ENCODE data around the gene C16orf86.
"Not testable (repeated sequence)": the region's sequence is repeated elsewhere in the genome, so short reads cannot be mapped to it uniquely, and the experiment has no call there.

Gene C16orf86

GRCh38 chr16:67678354-67679023 lies 11.9 kb downstream of the C16orf86 start:
- no peak for TF ChIP-seq CTCF (IDR thresholded peaks at IDR 0.05; ENCODE audit: control extremely low read depth, extremely low read depth, low read depth, missing control alignments)
- POLR2A ChIA-PET = interaction anchor here (0.7 kb wide), 1 partner anchor 94 kb away, joined by 6 read pairs; no protein-coding TSS in a partner anchor
- CTCF ChIA-PET = interaction anchor here (1.0 to 1.6 kb wide), 4 partner anchors 9 to 157 kb away, joined by 3 to 6 read pairs (median 4); no protein-coding TSS in a partner anchor
- DNase-seq (ENCODE audit: extremely low spot score) = no peak

- DNase-seq (ENCODE audit: extremely low spot score) = no peak
- POLR2A ChIA-PET = no interaction called here
- no peak for TF ChIP-seq CTCF (IDR thresholded peaks at IDR 0.05; ENCODE audit: control extremely low read depth, extremely low read depth, low read depth, missing control alignments)
- CTCF ChIA-PET = interaction anchor here (1.0 to 7.0 kb wide), 4 partner anchors 10 to 249 kb away, joined by 3 to 72 read pairs (median 4); no protein-coding TSS in a partner anchor
Observed at GRCh38 chr16:67679935-67680897, 13.6 kb downstream of the C16orf86 start.

- no peak for DNase-seq (ENCODE audit: extremely low spot score)
- CTCF ChIA-PET = interaction anchor here (1.0 to 7.0 kb wide), 3 partner anchors 13 to 163 kb away, joined by 3 to 72 read pairs (median 5); no protein-coding TSS in a partner anchor
- no peak for TF ChIP-seq CTCF (IDR thresholded peaks at IDR 0.05; ENCODE audit: control extremely low read depth, extremely low read depth, low read depth, missing control alignments)
- POLR2A ChIA-PET = no interaction called here
Observed at GRCh38 chr16:67683767-67684166, 17.2 kb downstream of the C16orf86 start.

GRCh38 chr16:67685388-67686112 lies 18.9 kb downstream of the C16orf86 start:
- CTCF ChIA-PET = interaction anchor here (0.9 to 7.0 kb wide), 5 partner anchors 9 to 250 kb away, joined by 3 to 72 read pairs (median 3); no protein-coding TSS in a partner anchor

GRCh38 chr16:67693517-67694285 lies 27.1 kb downstream of the C16orf86 start:
- DNase-seq (ENCODE audit: extremely low spot score); CTCF ChIA-PET; POLR2A ChIA-PET: not testable (repeated sequence)

More at GRCh38 chr16:67685388-67686112, 18.9 kb downstream of the C16orf86 start:
- peak; percentile 37 for DNase-seq (ENCODE audit: extremely low spot score)
- TF ChIP-seq CTCF (IDR thresholded peaks at IDR 0.05; ENCODE audit: control extremely low read depth, extremely low read depth, low read depth, missing control alignments) = no peak
- POLR2A ChIA-PET = no interaction called here

- CTCF ChIA-PET = no interaction called here
- no peak for DNase-seq (ENCODE audit: extremely low spot score)
- TF ChIP-seq CTCF (IDR thresholded peaks at IDR 0.05; ENCODE audit: control extremely low read depth, extremely low read depth, low read depth, missing control alignments) = no peak
- POLR2A ChIA-PET = interaction anchor here (0.7 kb wide), 1 partner anchor 24 kb away, joined by 9 read pairs; no protein-coding TSS in a partner anchor
Observed at GRCh38 chr16:67694611-67695010, 28.0 kb downstream of the C16orf86 start.
